Colonic mucosa (tissue), 4 donors: ENCODE results near the gene MED1. TPM values are rescaled to one million over a fixed set of nuclear protein-coding genes. Genes with fewer than 3 reads are reported as not detected.
"Not testable (repeated sequence)": the region's sequence is repeated elsewhere in the genome, so short reads cannot be mapped to it uniquely, and the experiment has no call there.

Experiments
- DNase-seq: peaks from one replicate; pipeline ENCODE4 v3.0.0-alpha.2; 2020
- H3K27ac ChIP-seq: fragments of 200-600 bp; one replicate; pipeline ENCODE4 v1.8.0; 2021
- H3K27me3 ChIP-seq: fragments of 200-600 bp; one replicate; pipeline ENCODE4 v1.8.0; 2021
- H3K36me3 ChIP-seq: fragments of 200-600 bp; one replicate; pipeline ENCODE4 v1.8.0; 2021
- H3K4me1 ChIP-seq: fragments of 200-600 bp; one replicate; pipeline ENCODE4 v1.8.0; 2021; ENCODE audit warnings: mild to moderate bottlenecking
- H3K4me3 ChIP-seq: fragments of 200-600 bp; one replicate; pipeline ENCODE4 v1.8.0; 2021
- H3K9ac ChIP-seq, 2 donors: one replicate each; pipeline ENCODE4 v1.7.0; 2013; ENCODE audit warnings: control low read depth in 2 of 2, low read depth in 2 of 2, low read length in 2 of 2
- H3K9me3 ChIP-seq: fragments of 200-600 bp; one replicate; pipeline ENCODE4 v1.8.0; 2021
- intact Hi-C: fragments of 100-400 bp; cut with DNase I; formaldehyde crosslinking; loops from one replicate; pipeline ENCODE4 v1.14.1; 2022
- total RNA-seq, 2 donors: library from RNA; stranded (reverse); fragmentation: NEBNext Ultra II Directional in 1 of 2; extraction: Animal tissue kit (Norgen Biotek cat#: 25700) in 1 of 2; gene quantifications; one replicate each; pipeline ENCODE4 v1.2.1, GENCODE V29; 2021
- TF ChIP-seq, protein P1 (sequence below): fragments of 200-600 bp; IDR thresholded peaks from one replicate; pipeline ENCODE4 v1.8.0; 2022; ENCODE audit warnings: antibody characterized with exemption, mild to moderate bottlenecking
- donor health status: healthy.
- donor health status: DM: no; HTN: no; CAD: no.
- donor health status: DM: no; HTN: no; CAD: no.

The MED1 gene
- total RNA-seq, 2 donors from 2014 or later = 29.1 to 31.2 TPM

DNA sequence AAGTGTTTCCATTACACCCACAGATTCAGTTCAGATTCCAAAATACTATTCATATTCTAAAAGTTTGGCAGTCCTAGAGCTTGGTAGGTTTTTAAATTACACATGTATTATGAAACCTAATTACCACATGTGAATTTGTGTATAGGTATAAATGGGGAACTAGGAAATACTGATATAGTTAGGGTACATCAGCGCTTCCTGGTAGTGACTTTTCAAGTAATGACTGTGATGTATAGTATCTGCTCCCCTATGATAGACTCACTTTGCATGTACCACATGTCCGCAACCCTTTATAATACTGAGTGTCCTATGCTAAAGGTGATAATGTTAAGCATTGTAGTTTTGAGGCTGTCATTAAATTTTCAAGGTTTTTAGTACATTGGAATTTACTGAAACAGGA, 33.1 kb upstream of the MED1 start:
- Histone ChIP-seq H3K9me3 (no peaks in the 10 kb centered on the region), H3K27me3 (no peaks in the 10 kb centered on the region), H3K9ac (no peak overlapping the region), H3K36me3 (no peaks in the 10 kb centered on the region), H3K4me1 (no peaks in the 10 kb centered on the region), H3K4me3 (no peak overlapping the region), H3K27ac (no peak overlapping the region)
- TF ChIP-seq, protein P1, sequence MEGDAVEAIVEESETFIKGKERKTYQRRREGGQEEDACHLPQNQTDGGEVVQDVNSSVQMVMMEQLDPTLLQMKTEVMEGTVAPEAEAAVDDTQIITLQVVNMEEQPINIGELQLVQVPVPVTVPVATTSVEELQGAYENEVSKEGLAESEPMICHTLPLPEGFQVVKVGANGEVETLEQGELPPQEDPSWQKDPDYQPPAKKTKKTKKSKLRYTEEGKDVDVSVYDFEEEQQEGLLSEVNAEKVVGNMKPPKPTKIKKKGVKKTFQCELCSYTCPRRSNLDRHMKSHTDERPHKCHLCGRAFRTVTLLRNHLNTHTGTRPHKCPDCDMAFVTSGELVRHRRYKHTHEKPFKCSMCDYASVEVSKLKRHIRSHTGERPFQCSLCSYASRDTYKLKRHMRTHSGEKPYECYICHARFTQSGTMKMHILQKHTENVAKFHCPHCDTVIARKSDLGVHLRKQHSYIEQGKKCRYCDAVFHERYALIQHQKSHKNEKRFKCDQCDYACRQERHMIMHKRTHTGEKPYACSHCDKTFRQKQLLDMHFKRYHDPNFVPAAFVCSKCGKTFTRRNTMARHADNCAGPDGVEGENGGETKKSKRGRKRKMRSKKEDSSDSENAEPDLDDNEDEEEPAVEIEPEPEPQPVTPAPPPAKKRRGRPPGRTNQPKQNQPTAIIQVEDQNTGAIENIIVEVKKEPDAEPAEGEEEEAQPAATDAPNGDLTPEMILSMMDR = no peak
- intact Hi-C loops = loop anchor here (10.0 kb wide), 1 partner anchor 49 kb away; no protein-coding TSS in a partner anchor
- no peak for DNase-seq

DNA sequence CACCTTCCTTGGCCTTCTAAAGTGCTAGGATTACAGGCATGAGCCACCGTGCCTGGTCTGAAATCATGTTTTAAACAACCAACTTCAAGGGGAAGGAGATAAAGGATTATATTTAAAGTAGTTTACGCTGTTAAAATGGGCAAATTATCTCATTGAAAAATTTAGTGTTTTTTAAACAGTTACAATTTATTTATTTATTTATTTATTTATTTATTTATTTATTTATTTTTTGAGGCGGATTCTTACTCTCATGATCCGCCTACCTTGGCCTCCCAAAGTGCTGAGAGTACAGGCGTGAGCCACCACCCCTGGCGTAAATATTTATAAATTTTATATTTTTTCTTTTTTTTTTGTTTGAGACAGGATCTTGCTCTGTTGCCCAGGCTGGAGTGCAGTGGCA, 32.4 kb upstream of the MED1 start:
- H3K9me3 ChIP-seq = no peaks in the 10 kb centered on the region
- H3K27me3 ChIP-seq = no peaks in the 10 kb centered on the region
- no peaks in the 10 kb centered on the region for H3K36me3 ChIP-seq
- H3K27ac ChIP-seq = no peak overlapping the region
- intact Hi-C loops = loop anchor here (10.0 kb wide), 1 partner anchor 49 kb away; no protein-coding TSS in a partner anchor
- H3K4me1 ChIP-seq = no peaks in the 10 kb centered on the region
- no peak for DNase-seq
- no peak overlapping the region for H3K9ac ChIP-seq
- TF ChIP-seq, protein P1 = no peak
- no peak overlapping the region for H3K4me3 ChIP-seq

DNA sequence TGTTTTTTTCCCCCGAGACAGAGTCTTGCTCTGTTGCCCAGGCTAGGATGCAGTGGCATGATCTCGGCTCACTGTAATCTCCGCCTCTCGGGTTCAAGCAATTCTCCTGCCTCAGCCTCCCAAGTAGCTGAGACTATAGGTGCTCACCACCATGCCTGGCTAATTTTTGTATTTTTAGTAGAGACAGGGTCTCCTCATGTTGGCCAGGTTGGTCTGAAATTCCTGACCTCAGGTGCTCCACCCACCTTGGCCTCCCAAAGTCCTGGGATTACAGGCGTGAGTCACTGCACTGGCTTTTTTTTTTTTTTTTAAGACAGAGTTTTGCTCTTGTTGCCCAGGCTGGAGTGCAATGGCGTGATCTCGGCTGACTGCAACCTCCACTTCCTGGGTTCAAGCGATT, 28.6 kb upstream of the MED1 start:
- not testable (repeated sequence) for H3K9me3 ChIP-seq, H3K36me3 ChIP-seq, H3K4me3 ChIP-seq, H3K27me3 ChIP-seq, DNase-seq, H3K4me1 ChIP-seq, H3K27ac ChIP-seq, H3K9ac ChIP-seq
- intact Hi-C loops = loop anchor here (10.0 kb wide), 1 partner anchor 45 kb away; no protein-coding TSS in a partner anchor

DNA sequence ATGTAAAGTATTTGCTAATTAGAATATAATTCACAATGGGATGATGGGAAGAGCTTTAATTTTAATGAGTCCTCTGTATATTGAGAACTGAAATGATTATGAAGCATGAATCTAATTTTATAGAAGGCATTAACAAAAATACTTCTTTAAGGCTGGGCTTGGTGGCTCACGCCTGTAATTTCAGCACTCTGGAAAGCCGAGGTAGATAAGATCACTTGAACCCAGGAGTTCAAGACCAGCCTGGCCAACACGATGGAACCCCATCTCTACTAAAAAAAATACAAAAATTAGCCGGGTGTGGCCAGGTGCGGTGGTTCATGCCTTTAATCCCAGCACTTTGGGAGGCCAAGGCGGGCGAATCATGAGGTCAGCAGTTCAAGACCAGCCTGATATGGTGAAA, 22.2 kb upstream of the MED1 start:
- Histone ChIP-seq H3K27ac (no peak overlapping the region), H3K9ac (no peak overlapping the region), H3K36me3 (no peaks in the 10 kb centered on the region), H3K9me3 (no peaks in the 10 kb centered on the region), H3K4me1 (no peaks in the 10 kb centered on the region), H3K27me3 (no peaks in the 10 kb centered on the region), H3K4me3 (no peak overlapping the region)
- TF ChIP-seq, protein P1 = no peak
- intact Hi-C loops = no loop called here
- DNase-seq = no peak

DNA sequence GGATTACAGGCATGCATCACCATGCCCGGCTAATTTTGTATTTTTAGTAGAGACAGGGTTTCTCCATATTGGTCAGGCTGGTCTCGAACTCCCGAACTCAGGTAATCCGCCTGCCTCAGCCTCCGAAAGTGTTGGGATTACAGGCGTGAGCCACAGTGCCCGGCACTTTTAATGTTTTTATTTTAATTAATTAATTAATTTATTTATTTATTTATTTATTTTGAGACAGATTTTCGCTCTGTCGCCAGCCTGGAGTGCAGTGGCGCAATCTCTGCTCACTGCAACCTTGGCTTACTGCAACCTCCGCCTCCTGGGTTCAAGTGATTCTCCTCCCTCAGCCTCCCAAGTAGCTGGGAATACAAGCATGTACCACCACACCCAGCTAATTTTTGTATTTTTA, 17.5 kb upstream of the MED1 start:
- DNase-seq, H3K9me3 ChIP-seq, H3K27ac ChIP-seq, H3K9ac ChIP-seq, H3K27me3 ChIP-seq, H3K36me3 ChIP-seq, H3K4me1 ChIP-seq, H3K4me3 ChIP-seq, intact Hi-C loops: not testable (repeated sequence)

DNA sequence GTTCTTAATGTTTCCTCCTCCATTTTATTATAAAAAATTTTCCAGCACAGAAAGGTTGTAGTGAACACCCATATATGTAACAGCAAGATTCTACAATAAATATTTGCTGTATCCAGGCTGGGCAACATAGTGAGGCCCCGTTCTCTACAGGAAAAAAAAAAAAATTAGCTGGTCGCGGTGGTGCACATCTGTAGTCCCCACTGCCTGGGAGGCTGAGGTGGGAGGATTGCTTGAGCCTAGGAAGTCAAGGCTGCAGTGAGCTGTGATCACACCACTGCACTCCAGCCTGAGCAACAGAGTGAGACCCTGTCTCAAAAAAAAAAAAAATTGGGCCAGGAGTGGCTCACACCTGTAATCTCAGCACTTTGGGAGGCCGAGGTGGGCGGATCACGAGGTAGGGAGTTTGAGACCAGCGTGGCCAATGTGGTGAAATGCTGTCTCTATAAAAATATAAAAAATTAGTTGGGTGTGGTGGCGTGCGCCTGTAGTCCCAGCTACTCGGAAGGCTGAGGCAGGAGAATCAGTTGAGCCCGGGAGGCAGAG, 13.6 kb upstream of the MED1 start:
- H3K27me3 ChIP-seq, DNase-seq, H3K36me3 ChIP-seq, H3K9me3 ChIP-seq, H3K4me1 ChIP-seq, H3K9ac ChIP-seq, H3K4me3 ChIP-seq, H3K27ac ChIP-seq, intact Hi-C loops: not testable (repeated sequence)

DNA sequence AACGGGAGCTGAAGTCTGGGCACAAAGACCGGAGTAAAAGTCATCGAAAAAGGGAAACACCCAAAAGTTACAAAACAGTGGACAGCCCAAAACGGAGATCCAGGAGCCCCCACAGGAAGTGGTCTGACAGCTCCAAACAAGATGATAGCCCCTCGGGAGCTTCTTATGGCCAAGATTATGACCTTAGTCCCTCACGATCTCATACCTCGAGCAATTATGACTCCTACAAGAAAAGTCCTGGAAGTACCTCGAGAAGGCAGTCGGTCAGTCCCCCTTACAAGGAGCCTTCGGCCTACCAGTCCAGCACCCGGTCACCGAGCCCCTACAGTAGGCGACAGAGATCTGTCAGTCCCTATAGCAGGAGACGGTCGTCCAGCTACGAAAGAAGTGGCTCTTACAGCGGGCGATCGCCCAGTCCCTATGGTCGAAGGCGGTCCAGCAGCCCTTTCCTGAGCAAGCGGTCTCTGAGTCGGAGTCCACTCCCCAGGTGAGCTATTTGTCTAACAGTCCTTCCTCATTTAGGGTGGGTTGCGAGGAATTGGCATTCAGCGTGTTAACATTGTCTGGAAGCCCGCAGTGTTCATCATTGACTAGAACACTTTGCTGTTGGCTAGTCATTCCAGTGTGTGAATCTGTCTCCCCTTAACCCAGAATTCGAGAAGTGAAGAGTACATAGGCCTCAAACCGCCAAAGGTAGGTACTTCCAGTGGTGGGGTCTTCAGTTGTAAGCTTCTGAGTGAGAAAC, 11.7 kb upstream of the MED1 start:
- Histone ChIP-seq H3K36me3 (no peaks in the 10 kb centered on the region), H3K4me3 (peak overlapping the region; percentile 54), H3K27ac (peak overlapping the region; percentile 96), H3K9ac (peak overlapping the region; percentile 97 to 99), H3K4me1 (peaks cover 4% of the 10 kb centered on the region), H3K9me3 (no peaks in the 10 kb centered on the region), H3K27me3 (no peaks in the 10 kb centered on the region)
- DNase-seq = peak; percentile 29
- intact Hi-C loops = no loop called here
- TF ChIP-seq, protein P1 = no peak
